Activated CD4-positive, alpha-beta T cell treated with anti-CD3 and anti-CD28 coated beads for 36 hours (primary cell): Measurements from ENCODE around the gene ZRANB3. TPM values are rescaled to one million over a fixed set of nuclear protein-coding genes. Genes with fewer than 3 reads are reported as not detected.

ENCODE experiments used
- ATAC-seq: fragments of 200-7000 bp; cut with Tn5 transposase; one replicate; pipeline ENCODE4 v1.10.0; 2021; ENCODE audit warnings: mild to moderate bottlenecking, moderate library complexity
- CTCF ChIA-PET: fragments of 350-600 bp; sonication (Branson Sonifier 250); formaldehyde crosslinking; loops from one replicate; lab custom pipeline; 2021; ENCODE audit warnings: antibody characterized with exemption; lab: Charles Lee
- POLR2A ChIA-PET: fragments of 350-600 bp; sonication (Branson Sonifier 250); formaldehyde crosslinking; loops from one replicate; lab custom pipeline; 2021; ENCODE audit warnings: antibody characterized with exemption, inconsistent platforms; lab: Charles Lee
- DNase-seq: peaks from one replicate; pipeline ENCODE4 v3.0.0-alpha.2; 2020
- H3K27ac Mint-ChIP-seq: one replicate; pipeline ENCODE4 v1.8.0; 2021; ENCODE audit warnings: mixed read lengths
- H3K27me3 Mint-ChIP-seq: one replicate; pipeline ENCODE4 v1.8.0; 2021; ENCODE audit warnings: mixed read lengths
- H3K36me3 Mint-ChIP-seq: one replicate; pipeline ENCODE4 v1.8.0; 2021; ENCODE audit warnings: low read depth, mixed read lengths
- H3K4me1 Mint-ChIP-seq: one replicate; pipeline ENCODE4 v1.8.0; 2021; ENCODE audit warnings: mixed read lengths
- H3K4me3 Mint-ChIP-seq: one replicate; pipeline ENCODE4 v1.8.0; 2021; ENCODE audit warnings: mild to moderate bottlenecking, moderate library complexity, mixed read lengths
- H3K9me3 Mint-ChIP-seq: one replicate; pipeline ENCODE4 v1.8.0; 2021; ENCODE audit warnings: low read depth, mixed read lengths
- intact Hi-C, 2 experiments: fragments of 100-400 bp; cut with DNase I in 1 of 2; cut with micrococcal nuclease in 1 of 2; formaldehyde crosslinking; loops; one replicate each; pipeline versions ENCODE4 v1.14.2 to v1.15.1; 2022 to 2024; cut with DNase I, micrococcal nuclease
- total RNA-seq, 2 experiments: library from RNA; stranded (reverse); gene quantifications; one replicate each; pipeline ENCODE4 v1.2.3, GENCODE V29; 2021

Gene ZRANB3
- 10 to 100 TPM; 15.1 to 16.5 TPM for total RNA-seq

DNA sequence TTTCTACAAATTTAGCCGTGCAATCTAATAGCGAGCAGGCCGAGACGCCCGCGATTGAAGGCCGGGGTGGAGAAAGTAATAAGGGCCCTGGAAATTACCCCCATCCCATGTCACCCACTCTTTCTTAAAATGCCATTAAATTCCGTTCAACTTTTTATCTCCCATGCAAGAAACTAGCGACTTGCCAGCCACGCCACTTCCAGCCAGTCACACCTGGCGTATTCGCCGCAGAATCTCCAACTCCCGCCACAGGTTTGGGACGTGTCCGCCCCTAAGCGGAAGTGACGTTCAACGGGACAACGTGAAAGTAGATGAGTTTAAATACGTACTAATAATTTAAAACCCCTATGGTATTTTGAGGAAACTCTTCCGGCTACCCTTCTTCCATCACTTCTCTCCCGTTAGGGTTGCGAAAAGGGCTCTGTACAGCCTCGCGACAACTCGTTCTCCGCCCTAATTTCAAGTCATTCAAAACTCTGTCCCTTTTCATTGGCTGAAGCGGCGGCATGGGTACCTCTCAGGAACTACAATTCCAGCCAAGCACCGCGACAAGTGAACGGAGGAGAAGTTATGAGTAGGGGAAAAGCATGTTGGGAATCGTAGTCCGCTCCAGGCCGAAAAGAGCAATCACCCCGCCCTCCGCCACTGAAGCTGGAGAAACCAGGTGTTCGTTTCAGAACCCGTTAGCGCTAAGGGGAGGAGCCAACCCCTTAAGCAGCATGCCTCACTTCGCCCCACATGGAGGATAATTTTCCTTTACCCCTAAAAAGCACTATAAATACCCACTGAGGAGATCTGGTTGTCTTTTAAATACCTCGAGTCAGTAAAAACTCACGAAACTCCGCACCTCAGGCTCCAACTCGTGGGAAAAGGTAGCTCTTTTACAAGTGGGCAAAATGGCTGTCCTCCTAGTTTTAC is at the start of gene ZRANB3:
Gene ZRANB3 (minus strand): TSS at position 906 of the 918 bp plus-strand sequence.
- Mint-ChIP-seq H3K4me1 (peaks cover 36% of the 10 kb centered on the region), H3K36me3 (peaks cover 7% of the 10 kb centered on the region), H3K9me3 (no peaks in the 10 kb centered on the region), H3K27me3 (no peaks in the 10 kb centered on the region), H3K4me3 (no peak within 1 kb of the TSS), H3K27ac (peak within 1 kb of the TSS; percentile 84)
- intact Hi-C loops: loop anchor here (1.0 to 10.0 kb wide), 15 partner anchors 134 to 1408 kb away; partner anchors contain the start of genes MCM6 (in 2 of the 2), RAB3GAP1 (in 2 of the 2), UBXN4 (in 2 of the 2) and CCNT2 (in 1 of the 2)
- POLR2A ChIA-PET: interaction anchor here (0.7 to 1.4 kb wide), 5 partner anchors 345 to 798 kb away, joined by 3 to 9 read pairs (median 4); partner anchors contain the start of genes CCNT2 and MCM6
- DNase-seq (peak; percentile 96), ATAC-seq (peak; percentile 78)
- CTCF ChIA-PET: interaction anchor here (0.8 to 1.2 kb wide), 5 partner anchors 14 to 527 kb away, joined by 3 to 5 read pairs (median 4); partner anchors contain the start of gene RAB3GAP1

DNA sequence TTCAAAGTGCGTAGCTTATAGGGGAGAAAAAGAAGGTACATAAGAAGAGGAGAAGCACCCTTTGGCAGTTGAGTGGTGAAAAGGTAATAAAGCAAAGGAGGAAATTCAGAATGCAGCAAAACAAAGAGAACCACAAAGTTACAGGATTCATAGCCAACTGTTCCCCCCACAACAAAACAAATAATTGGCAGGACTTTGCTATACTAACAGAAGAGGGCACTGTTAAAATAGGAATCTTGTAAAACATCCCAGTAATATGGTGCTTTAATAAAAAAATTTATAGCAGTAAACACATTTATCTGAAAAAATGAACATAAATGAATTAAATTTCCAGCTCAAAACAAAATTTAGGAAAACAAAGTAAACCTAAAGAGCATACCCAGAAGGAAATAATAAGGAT is 42.6 kb upstream of the ZRANB3 start:
- H3K27me3 Mint-ChIP-seq: no peaks in the 10 kb centered on the region
- CTCF ChIA-PET: interaction anchor here (0.7 to 1.7 kb wide), 5 partner anchors 12 to 569 kb away, joined by 3 to 4 read pairs (median 3); no protein-coding TSS in a partner anchor

DNA sequence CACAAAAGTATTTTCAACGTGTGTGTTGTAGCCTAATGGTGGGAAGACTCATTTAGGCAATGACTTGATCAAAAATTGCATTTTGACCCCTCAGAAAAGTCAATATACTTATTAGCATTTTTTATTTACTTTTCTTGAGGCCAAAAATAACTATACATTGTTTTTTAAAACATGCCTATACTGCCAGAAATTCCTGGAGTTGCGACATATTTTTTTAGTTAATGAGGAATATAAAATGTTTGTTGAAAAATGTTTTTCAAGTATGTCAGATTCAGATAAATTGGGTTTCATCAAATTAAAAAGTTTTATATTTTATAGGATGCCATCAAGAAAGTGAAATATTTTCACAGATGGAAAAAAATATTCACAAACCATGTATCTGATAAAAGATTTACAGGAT is 39.9 kb upstream of the ZRANB3 start:
- no peaks in the 10 kb centered on the region for H3K4me1 Mint-ChIP-seq
- H3K4me3 Mint-ChIP-seq: no peak overlapping the region
- intact Hi-C loops: no loop called here
- DNase-seq (no peak), ATAC-seq (no peak)
- H3K9me3 Mint-ChIP-seq: no peaks in the 10 kb centered on the region
- ChIA-PET POLR2A (no interaction called here), CTCF (no interaction called here)
- H3K36me3 Mint-ChIP-seq: peaks cover 6% of the 10 kb centered on the region
- no peaks in the 10 kb centered on the region for H3K27me3 Mint-ChIP-seq
- no peak overlapping the region for H3K27ac Mint-ChIP-seq

More for the DNA sequence above, 42.6 kb upstream of the ZRANB3 start:
- intact Hi-C loops: no loop called here
- Mint-ChIP-seq H3K4me1 (peaks cover 2% of the 10 kb centered on the region), H3K4me3 (no peak overlapping the region), H3K27ac (no peak overlapping the region), H3K9me3 (no peaks in the 10 kb centered on the region), H3K36me3 (peaks cover 8% of the 10 kb centered on the region)
- POLR2A ChIA-PET: no interaction called here
- ATAC-seq: no peak
- no peak for DNase-seq

DNA sequence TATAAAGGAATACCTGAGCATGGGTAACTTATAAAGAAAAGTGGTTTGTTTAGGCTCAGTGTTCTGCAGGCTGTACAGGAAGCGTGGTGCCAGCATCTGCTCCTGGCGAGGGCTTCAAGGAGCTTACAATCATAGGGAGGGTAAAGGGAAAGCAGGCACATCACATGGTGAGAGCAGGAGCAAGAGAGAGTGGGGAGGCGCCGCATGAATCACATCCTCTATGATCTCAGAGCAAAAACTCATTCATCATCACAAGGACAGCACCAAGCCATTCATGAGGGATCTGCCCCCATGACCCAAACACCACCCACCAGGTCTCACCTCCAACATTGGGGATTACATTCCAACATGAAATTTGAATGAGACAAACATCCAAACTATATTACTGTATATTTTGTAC is 32.8 kb upstream of the ZRANB3 start:
- peaks cover 7% of the 10 kb centered on the region for H3K36me3 Mint-ChIP-seq
- intact Hi-C loops: no loop called here
- H3K9me3 Mint-ChIP-seq: peaks cover 3% of the 10 kb centered on the region
- no peaks in the 10 kb centered on the region for H3K27me3 Mint-ChIP-seq
- ATAC-seq (peak; percentile 87), DNase-seq (peak; percentile 39)
- CTCF ChIA-PET: no interaction called here
- POLR2A ChIA-PET: no interaction called here
- no peak overlapping the region for H3K27ac Mint-ChIP-seq
- H3K4me3 Mint-ChIP-seq: no peak overlapping the region
- H3K4me1 Mint-ChIP-seq: peaks cover 6% of the 10 kb centered on the region

DNA sequence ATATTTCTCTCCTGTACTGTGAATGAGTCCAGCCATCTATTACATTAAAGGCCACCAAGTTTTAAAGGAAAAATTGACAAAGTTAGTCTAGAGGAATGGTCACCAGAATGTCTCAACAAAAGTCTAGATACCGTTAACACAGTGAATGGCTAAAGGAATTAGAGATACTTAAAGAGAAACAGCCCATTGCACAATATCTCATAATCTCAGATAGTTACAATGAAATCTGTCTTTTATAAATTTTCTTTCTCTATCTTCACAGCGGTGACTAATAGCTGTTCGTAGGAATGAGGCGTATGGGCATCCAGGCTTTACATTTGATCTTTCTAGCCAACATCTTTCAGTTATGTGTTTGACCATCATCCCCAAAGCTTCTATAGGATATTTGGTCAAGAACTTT is 30.9 kb upstream of the ZRANB3 start:
- Mint-ChIP-seq H3K27ac (no peak overlapping the region), H3K4me3 (no peak overlapping the region), H3K36me3 (peaks cover 7% of the 10 kb centered on the region), H3K4me1 (peaks cover 11% of the 10 kb centered on the region), H3K27me3 (no peaks in the 10 kb centered on the region), H3K9me3 (peaks cover 3% of the 10 kb centered on the region)
- ATAC-seq (no peak), DNase-seq (no peak)
- ChIA-PET POLR2A (no interaction called here), CTCF (interaction anchor here (0.7 kb wide), 1 partner anchor 289 kb away, joined by 3 read pairs; no protein-coding TSS in a partner anchor)
- intact Hi-C loops: no loop called here

DNA sequence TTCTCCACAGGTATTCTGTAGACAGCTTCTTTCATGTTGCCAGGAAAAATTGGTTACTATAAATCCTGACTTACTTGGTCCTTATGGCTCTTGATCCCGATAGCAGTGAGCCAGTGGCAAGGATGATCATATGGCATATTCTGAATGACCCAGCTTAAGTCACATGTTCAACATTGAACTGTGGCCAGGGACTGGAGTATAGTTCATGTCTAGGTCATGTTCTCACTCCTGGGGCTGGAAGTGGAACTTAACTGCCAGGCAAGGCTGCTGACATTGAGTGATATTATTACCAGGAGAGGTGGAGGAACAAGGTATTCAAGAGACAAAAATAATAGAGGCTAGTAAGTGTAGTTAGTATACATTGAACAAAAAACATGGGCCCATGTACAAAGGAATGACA is 26.5 kb upstream of the ZRANB3 start:
- no peak overlapping the region for H3K27ac Mint-ChIP-seq
- ATAC-seq: no peak
- DNase-seq: no peak
- no peaks in the 10 kb centered on the region for H3K9me3 Mint-ChIP-seq
- CTCF ChIA-PET: interaction anchor here (2.1 kb wide), 1 partner anchor 12 kb away, joined by 7 read pairs; no protein-coding TSS in a partner anchor
- H3K36me3 Mint-ChIP-seq: peaks cover 8% of the 10 kb centered on the region
- no peak overlapping the region for H3K4me3 Mint-ChIP-seq
- H3K27me3 Mint-ChIP-seq: no peaks in the 10 kb centered on the region
- intact Hi-C loops: no loop called here
- POLR2A ChIA-PET: no interaction called here
- H3K4me1 Mint-ChIP-seq: peaks cover 14% of the 10 kb centered on the region

DNA sequence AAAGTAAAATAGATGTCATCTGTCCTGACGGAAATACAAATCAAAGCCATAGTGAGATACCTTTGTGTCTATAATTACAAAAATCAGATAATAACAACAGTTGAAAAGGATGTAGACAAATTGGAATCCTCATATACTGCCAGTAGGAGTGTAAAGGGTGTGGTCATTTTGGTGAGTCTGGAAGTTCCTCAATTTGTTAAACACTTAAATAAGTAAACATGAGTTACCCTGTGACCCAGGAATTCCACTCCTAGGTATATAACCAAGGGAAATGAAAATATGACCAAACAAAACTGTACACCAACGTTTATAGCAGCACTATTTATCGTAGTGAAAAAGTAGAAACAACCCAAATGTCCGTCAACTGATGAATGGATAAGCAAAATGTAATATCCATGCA is 24.3 kb upstream of the ZRANB3 start:
- Mint-ChIP-seq H3K4me3 (no peak overlapping the region), H3K27ac (no peak overlapping the region), H3K9me3 (no peaks in the 10 kb centered on the region), H3K4me1 (peaks cover 14% of the 10 kb centered on the region), H3K27me3 (no peaks in the 10 kb centered on the region), H3K36me3 (peaks cover 8% of the 10 kb centered on the region)
- no peak for DNase-seq
- intact Hi-C loops: no loop called here
- no peak for ATAC-seq
- CTCF ChIA-PET: no interaction called here
- POLR2A ChIA-PET: no interaction called here

DNA sequence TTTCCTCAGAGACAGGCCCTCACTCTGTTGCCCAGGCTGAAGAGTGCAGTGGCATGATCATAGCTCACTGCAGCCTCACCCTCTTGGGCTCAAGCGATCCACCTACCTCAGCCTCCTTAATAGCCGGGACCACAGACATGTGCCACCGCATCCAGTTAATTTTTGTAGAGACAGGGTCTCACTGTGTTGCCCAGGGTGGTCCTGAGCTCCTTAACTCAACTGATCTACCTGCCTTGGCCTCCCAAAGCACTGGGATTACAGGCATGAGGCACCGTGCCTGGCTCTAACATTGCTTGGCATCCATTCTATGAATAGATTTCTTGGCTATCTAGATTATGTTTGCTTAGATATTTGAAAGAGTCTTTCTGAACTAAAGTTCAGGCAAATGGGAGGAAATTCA is 21.9 kb upstream of the ZRANB3 start:
- peaks cover 14% of the 10 kb centered on the region for H3K4me1 Mint-ChIP-seq
- POLR2A ChIA-PET: no interaction called here
- no peak overlapping the region for H3K4me3 Mint-ChIP-seq
- H3K27me3 Mint-ChIP-seq: no peaks in the 10 kb centered on the region
- H3K36me3 Mint-ChIP-seq: peaks cover 8% of the 10 kb centered on the region
- CTCF ChIA-PET: interaction anchor here (1.4 kb wide), 1 partner anchor 16 kb away, joined by 5 read pairs; no protein-coding TSS in a partner anchor
- intact Hi-C loops: no loop called here
- ATAC-seq (no peak), DNase-seq (no peak)
- no peak overlapping the region for H3K27ac Mint-ChIP-seq
- no peaks in the 10 kb centered on the region for H3K9me3 Mint-ChIP-seq

DNA sequence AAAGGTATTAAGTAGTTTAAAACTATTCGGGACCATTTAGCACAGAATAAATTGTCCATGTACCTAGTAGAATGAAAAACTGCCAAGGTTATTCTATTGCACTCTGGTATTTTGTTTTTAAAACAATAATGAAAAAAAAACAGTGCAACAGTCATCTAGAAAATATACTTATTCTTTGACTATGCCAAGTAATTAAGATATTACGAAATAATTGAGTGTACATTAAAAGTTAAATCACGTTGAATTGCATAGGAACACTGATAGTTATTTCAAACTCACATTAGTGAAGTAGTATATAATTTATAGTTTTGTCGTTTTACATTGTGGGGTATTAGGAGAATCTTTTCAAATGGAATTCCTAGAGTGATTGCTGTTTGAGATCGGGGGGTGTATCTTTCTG is 20.3 kb upstream of the ZRANB3 start:
- ChIA-PET POLR2A (no interaction called here), CTCF (interaction anchor here (0.7 to 1.2 kb wide), 2 partner anchors 23 to 78 kb away, joined by 3 read pairs; no protein-coding TSS in a partner anchor)
- no peak overlapping the region for H3K27ac Mint-ChIP-seq
- no peak overlapping the region for H3K4me3 Mint-ChIP-seq
- ATAC-seq (no peak), DNase-seq (no peak)
- peaks cover 14% of the 10 kb centered on the region for H3K4me1 Mint-ChIP-seq
- H3K9me3 Mint-ChIP-seq: no peaks in the 10 kb centered on the region
- peaks cover 12% of the 10 kb centered on the region for H3K36me3 Mint-ChIP-seq
- intact Hi-C loops: no loop called here
- no peaks in the 10 kb centered on the region for H3K27me3 Mint-ChIP-seq

DNA sequence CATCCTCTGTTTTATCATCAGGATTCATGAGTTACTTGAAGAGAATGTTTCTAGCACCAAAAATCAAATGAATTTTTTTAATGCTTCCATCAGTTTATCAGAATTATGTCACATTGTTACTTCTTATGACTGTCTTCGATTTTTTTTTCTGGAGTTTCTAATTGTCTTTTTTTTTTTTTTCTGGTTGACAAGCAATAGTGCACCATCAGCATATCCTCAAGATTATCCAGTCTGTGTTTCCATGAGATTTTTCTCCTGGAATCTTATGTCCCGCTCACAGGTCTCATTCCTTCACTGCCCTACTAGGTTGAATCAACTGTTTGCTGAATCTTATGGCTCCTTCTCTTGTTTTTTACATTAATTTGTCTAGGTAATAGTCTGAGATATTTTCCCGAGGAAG is 16.3 kb upstream of the ZRANB3 start:
- H3K4me1 Mint-ChIP-seq: peaks cover 13% of the 10 kb centered on the region
- intact Hi-C loops: no loop called here
- ATAC-seq: no peak
- no peaks in the 10 kb centered on the region for H3K9me3 Mint-ChIP-seq
- H3K4me3 Mint-ChIP-seq: no peak overlapping the region
- ChIA-PET CTCF (no interaction called here), POLR2A (no interaction called here)
- peaks cover 6% of the 10 kb centered on the region for H3K36me3 Mint-ChIP-seq
- DNase-seq: no peak
- H3K27me3 Mint-ChIP-seq: no peaks in the 10 kb centered on the region
- H3K27ac Mint-ChIP-seq: no peak overlapping the region

DNA sequence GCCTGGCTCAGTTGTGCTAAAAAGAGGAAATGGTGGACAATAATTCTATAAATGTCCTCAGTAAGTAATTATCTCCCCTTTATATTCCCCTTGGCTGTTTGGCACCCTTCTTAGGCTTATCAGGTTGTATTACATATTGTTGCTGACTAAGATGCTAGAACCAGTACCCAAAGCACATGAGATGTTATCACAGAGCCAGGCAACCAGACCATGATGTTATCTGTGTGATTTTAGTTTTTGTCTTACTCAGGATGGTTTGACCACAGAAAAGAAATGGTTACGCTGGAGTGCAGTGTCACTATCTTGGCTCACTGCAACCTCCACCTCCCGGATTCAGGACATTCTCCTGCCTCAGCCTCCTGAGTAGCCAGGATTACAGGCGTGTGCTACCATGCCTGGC is 15.4 kb upstream of the ZRANB3 start:
- no peaks in the 10 kb centered on the region for H3K27me3 Mint-ChIP-seq
- H3K27ac Mint-ChIP-seq: no peak overlapping the region
- intact Hi-C loops: no loop called here
- CTCF ChIA-PET: no interaction called here
- POLR2A ChIA-PET: no interaction called here
- H3K9me3 Mint-ChIP-seq: no peaks in the 10 kb centered on the region
- peaks cover 13% of the 10 kb centered on the region for H3K4me1 Mint-ChIP-seq
- peak; percentile 57 for ATAC-seq
- peaks cover 6% of the 10 kb centered on the region for H3K36me3 Mint-ChIP-seq
- no peak overlapping the region for H3K4me3 Mint-ChIP-seq
- DNase-seq: no peak
